Chondrocyte (in vitro differentiated cells): ENCODE measurements around the gene IQCH. TPM values are rescaled to one million over a fixed set of nuclear protein-coding genes. Genes with fewer than 3 reads are reported as not detected.

Experiments used
- DNase-seq: peaks from one replicate; pipeline ENCODE4 v3.0.0; 2021; ENCODE audit warnings: mixed read lengths, low spot score
- H3K27ac Mint-ChIP-seq: one replicate; pipeline ENCODE4 v1.8.0; 2021; ENCODE audit warnings: mild to moderate bottlenecking, moderate library complexity, mixed read lengths; ENCODE audit not compliant: unreplicated experiment
- H3K27me3 Mint-ChIP-seq: 2 replicates; pipeline ENCODE4 v1.8.0; 2021; ENCODE audit warnings: low read depth, mixed read lengths
- H3K36me3 Mint-ChIP-seq: 2 replicates; pipeline ENCODE4 v1.8.0; 2021; ENCODE audit warnings: low read depth, mixed read lengths
- H3K4me1 Mint-ChIP-seq: 2 replicates; pipeline ENCODE4 v1.8.0; 2021; ENCODE audit warnings: low read depth, mild to moderate bottlenecking, mixed read lengths
- H3K4me3 Mint-ChIP-seq: one replicate; pipeline ENCODE4 v1.8.0; 2021; ENCODE audit warnings: mild to moderate bottlenecking, moderate library complexity, mixed read lengths; ENCODE audit not compliant: unreplicated experiment
- H3K9me3 Mint-ChIP-seq: 2 replicates; pipeline ENCODE4 v1.8.0; 2021; ENCODE audit warnings: low read depth, mixed read lengths
- total RNA-seq: library from RNA; stranded (reverse); gene quantifications from 3 replicates; pipeline ENCODE4 v1.2.1, GENCODE V29; 2021
- TF ChIP-seq, protein P1 (sequence below): fragments of 200-600 bp; sonication (generic); IDR thresholded peaks from 2 replicates; pipeline ENCODE4 v1.5.0; 2021; ENCODE audit warnings: antibody characterized with exemption, mild to moderate bottlenecking, moderate library complexity

The IQCH gene
- total RNA-seq, 1 donor from 2014 or later = 1.0 TPM

DNA sequence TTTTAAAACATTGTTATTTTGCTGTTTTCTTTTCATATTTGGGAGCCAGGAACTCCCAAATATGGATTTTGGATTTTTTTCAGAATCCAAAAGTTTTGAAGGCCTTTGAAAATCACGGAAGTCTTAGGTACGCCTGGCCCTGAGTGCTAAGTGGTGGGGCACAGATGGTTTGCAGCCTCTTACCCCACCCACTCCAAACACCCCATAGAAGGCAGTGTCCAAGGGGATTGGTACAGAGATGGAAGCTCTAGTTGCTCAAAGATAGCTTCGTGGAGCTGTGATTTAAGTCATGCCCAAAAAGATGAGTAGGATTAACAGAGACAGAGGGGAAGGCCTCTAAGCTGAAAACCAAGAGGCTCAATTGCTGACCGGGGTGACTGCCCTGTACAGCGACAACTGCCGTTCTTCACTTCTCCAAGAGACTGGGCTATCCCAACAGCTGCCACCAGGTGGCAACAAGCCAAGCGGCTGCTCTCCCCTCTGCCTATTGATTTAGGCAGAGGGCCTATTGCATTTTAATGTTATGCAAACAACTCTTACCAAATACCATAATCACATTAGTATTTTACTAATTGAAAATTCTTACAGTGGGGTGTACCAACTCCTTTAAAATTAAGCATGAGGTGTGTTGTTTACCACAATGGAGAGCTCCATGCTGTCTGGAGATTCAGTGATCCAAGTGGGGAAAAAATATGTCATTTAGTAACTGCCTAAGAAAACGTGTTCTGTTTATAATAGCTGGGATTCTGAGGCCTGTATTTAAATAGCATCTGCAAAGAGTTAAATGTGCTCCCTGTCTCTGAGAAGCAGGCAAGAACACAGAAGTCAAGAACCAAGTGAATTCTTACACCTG is 202.3 kb downstream of the IQCH start:
- Mint-ChIP-seq H3K36me3 (peaks cover 7% of the 10 kb centered on the region), H3K4me1 (peaks cover 3% of the 10 kb centered on the region), H3K27ac (no peak overlapping the region), H3K4me3 (no peak overlapping the region), H3K9me3 (peaks cover 9% of the 10 kb centered on the region), H3K27me3 (no peaks in the 10 kb centered on the region)
- DNase-seq = no peak
- TF ChIP-seq, protein P1, sequence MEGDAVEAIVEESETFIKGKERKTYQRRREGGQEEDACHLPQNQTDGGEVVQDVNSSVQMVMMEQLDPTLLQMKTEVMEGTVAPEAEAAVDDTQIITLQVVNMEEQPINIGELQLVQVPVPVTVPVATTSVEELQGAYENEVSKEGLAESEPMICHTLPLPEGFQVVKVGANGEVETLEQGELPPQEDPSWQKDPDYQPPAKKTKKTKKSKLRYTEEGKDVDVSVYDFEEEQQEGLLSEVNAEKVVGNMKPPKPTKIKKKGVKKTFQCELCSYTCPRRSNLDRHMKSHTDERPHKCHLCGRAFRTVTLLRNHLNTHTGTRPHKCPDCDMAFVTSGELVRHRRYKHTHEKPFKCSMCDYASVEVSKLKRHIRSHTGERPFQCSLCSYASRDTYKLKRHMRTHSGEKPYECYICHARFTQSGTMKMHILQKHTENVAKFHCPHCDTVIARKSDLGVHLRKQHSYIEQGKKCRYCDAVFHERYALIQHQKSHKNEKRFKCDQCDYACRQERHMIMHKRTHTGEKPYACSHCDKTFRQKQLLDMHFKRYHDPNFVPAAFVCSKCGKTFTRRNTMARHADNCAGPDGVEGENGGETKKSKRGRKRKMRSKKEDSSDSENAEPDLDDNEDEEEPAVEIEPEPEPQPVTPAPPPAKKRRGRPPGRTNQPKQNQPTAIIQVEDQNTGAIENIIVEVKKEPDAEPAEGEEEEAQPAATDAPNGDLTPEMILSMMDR = peak; percentile 96

DNA sequence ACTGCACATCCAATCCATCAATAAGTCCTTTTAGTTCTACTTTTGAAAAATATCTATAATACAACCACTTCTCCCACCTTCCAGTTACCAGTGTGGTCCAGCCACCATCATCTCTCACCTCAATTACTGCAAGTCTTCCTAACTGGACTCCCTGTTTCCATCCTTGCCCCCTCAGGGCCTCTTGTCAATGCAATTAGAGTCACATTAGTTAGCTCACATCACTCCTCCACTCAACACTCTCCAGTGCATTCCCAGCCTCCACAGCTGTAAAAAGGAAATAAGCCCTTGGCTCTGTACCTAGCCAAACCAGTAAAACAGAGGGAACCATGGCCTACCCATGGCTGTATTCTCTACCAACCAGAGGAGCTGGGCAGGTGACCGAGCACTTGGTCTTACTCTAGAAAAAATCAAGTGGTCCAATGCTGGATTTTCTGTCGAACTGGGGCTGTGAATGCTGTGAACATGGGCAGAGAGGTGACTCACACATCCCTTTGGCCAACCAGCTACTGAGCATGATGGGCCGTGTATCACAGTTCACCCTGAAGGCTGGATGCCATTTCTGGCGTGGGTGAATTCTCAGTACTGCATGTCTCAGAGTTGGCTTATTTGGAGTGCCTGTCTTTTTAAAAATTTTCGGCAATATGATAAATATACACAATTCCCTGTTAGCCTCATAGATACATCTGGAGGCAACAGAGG is 203.9 kb downstream of the IQCH start:
- H3K9me3 Mint-ChIP-seq = peaks cover 4% of the 10 kb centered on the region
- H3K4me1 Mint-ChIP-seq = peaks cover 3% of the 10 kb centered on the region
- H3K36me3 Mint-ChIP-seq = peaks cover 2% of the 10 kb centered on the region
- H3K27me3 Mint-ChIP-seq = no peaks in the 10 kb centered on the region
- H3K27ac Mint-ChIP-seq = no peak overlapping the region
- no peak for DNase-seq
- TF ChIP-seq, protein P1 = no peak
- H3K4me3 Mint-ChIP-seq = no peak overlapping the region

GRCh38 chr15:67460521-67460920 is 205.9 kb downstream of the IQCH start:
- TF ChIP-seq, protein P1 = no peak
- peaks cover 3% of the 10 kb centered on the region for H3K4me1 Mint-ChIP-seq
- no peaks in the 10 kb centered on the region for H3K9me3 Mint-ChIP-seq
- no peaks in the 10 kb centered on the region for H3K36me3 Mint-ChIP-seq
- no peak overlapping the region for H3K4me3 Mint-ChIP-seq
- no peak for DNase-seq
- no peak overlapping the region for H3K27ac Mint-ChIP-seq
- H3K27me3 Mint-ChIP-seq = no peaks in the 10 kb centered on the region

DNA sequence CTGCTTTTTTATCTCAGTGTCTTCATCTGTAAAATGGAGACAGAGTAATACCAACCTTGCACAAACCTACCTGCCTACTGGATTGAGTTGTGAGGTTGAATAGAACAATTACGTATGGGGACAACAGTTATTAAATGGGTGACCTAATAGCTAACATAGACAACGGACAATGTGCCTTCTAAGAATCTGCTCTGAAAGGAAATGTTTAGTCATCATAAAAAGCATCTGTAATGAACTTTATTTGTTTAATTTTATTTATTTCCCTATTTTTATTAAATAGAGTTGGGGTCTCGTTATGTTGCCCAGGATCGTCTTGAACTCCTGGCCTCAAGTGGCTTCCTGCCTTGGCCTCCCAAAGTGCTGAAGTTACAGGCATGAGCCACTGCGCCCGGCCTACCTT is 207.1 kb downstream of the IQCH start:
- DNase-seq = no peak
- peaks cover 1% of the 10 kb centered on the region for H3K4me1 Mint-ChIP-seq
- no peak overlapping the region for H3K4me3 Mint-ChIP-seq
- H3K27ac Mint-ChIP-seq = no peak overlapping the region
- H3K9me3 Mint-ChIP-seq = no peaks in the 10 kb centered on the region
- H3K36me3 Mint-ChIP-seq = no peaks in the 10 kb centered on the region
- TF ChIP-seq, protein P1 = no peak
- no peaks in the 10 kb centered on the region for H3K27me3 Mint-ChIP-seq

GRCh38 chr15:67462875-67463274 is 208.3 kb downstream of the IQCH start:
- Mint-ChIP-seq H3K9me3 (no peaks in the 10 kb centered on the region), H3K27ac (no peak overlapping the region), H3K4me1 (no peaks in the 10 kb centered on the region), H3K27me3 (no peaks in the 10 kb centered on the region), H3K4me3 (no peak overlapping the region), H3K36me3 (no peaks in the 10 kb centered on the region)
- no peak for DNase-seq
- TF ChIP-seq, protein P1 = no peak
